Sigmoid colon (tissue), 4 donors: Measurements from ENCODE around the gene COPZ1.

Source experiments
- POLR2A ChIP-seq, 2 donors: fragments of 450-650 bp; IDR thresholded peaks; one replicate each; pipeline ENCODE4 v1.6.1; 2016; ENCODE audit warnings: antibody characterized with exemption in 2 of 2, mild to moderate bottlenecking in 2 of 2, moderate library complexity in 2 of 2
- POLR2AphosphoS5 ChIP-seq, 4 donors: sonication (generic); formaldehyde crosslinking; IDR thresholded peaks; one replicate each; pipeline ENCODE4 v1.6.1; 2017; ENCODE audit warnings: antibody characterized with exemption in 4 of 4

GRCh38 chr12:54296393-54297099 lies 28.4 kb upstream of the COPZ1 start:
- no peak for TF ChIP-seq POLR2A (IDR thresholded peaks at IDR 0.05)
- TF ChIP-seq POLR2AphosphoS5 (IDR thresholded peaks at IDR 0.05) = no peak
